Fibroblast of pulmonary artery (primary cell): ENCODE measurements around the gene MAMDC4.

ENCODE experiments used
- DNase-seq: peaks from one replicate; pipeline ENCODE4 v3.0.0-alpha.2; 2010; ENCODE audit warnings: low read depth
- H3K4me3 ChIP-seq: replicated peaks from 2 replicates; pipeline ENCODE4 v1.5.1; 2011; ENCODE audit warnings: low read depth, mild to moderate bottlenecking, control low read depth, low read length, moderate library complexity
- TF ChIP-seq, protein P1 (sequence below): IDR thresholded peaks from 2 replicates; pipeline ENCODE4 v1.5.1; 2011; ENCODE audit warnings: mild to moderate bottlenecking, control low read depth, low read length, inconsistent platforms; ENCODE audit errors: missing control alignments

MAMDC4 gene

DNA sequence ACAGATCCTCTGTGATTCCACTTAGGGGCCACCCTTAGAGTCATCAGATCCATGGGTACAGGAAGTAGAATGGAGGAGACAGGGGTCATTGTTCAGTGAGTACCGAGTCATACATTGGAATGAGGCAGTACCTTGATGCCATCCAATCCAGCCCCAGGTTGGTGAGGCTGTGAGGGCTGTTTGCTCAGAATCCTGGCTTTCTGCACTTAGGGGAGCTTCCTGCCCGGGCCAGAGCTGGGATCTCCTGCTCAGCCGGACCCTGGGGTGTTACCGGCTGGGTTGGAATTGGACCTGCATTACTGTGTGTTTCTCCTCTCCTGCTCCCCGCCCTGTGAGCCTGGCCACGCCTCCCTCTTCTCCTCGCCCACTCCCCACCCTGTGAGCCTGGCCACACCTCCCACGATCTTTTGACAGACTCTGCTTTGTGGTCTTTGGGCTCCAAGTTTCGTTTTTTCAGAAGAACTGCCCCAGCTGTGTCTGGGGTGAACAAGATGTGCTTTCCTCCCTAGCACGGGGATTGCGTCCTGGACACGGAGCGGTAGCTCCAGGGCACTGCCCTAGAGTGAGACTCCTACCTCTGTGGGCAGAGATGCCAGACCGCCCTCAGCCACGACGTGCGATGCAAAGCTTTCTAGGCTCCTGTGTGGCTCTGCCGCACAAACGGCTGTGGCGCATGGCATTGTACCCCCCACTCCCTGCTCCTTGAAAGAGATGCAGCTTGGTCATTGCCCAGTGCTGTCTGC is 49.5 kb downstream of the MAMDC4 start:
- peak; percentile 33 for DNase-seq
- TF ChIP-seq, protein P1, sequence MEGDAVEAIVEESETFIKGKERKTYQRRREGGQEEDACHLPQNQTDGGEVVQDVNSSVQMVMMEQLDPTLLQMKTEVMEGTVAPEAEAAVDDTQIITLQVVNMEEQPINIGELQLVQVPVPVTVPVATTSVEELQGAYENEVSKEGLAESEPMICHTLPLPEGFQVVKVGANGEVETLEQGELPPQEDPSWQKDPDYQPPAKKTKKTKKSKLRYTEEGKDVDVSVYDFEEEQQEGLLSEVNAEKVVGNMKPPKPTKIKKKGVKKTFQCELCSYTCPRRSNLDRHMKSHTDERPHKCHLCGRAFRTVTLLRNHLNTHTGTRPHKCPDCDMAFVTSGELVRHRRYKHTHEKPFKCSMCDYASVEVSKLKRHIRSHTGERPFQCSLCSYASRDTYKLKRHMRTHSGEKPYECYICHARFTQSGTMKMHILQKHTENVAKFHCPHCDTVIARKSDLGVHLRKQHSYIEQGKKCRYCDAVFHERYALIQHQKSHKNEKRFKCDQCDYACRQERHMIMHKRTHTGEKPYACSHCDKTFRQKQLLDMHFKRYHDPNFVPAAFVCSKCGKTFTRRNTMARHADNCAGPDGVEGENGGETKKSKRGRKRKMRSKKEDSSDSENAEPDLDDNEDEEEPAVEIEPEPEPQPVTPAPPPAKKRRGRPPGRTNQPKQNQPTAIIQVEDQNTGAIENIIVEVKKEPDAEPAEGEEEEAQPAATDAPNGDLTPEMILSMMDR: no peak
- H3K4me3 ChIP-seq: no peak overlapping the region

- TF ChIP-seq, protein P1: no peak
- no peak overlapping the region for H3K4me3 ChIP-seq
- DNase-seq: peak; percentile 61
Measured at GRCh38 chr9:136902259-136902821, 50.2 kb downstream of the MAMDC4 start.

GRCh38 chr9:136903041-136903554 is 51.0 kb downstream of the MAMDC4 start:
- no peak for DNase-seq
- H3K4me3 ChIP-seq: no peak overlapping the region
- TF ChIP-seq, protein P1: no peak

DNA sequence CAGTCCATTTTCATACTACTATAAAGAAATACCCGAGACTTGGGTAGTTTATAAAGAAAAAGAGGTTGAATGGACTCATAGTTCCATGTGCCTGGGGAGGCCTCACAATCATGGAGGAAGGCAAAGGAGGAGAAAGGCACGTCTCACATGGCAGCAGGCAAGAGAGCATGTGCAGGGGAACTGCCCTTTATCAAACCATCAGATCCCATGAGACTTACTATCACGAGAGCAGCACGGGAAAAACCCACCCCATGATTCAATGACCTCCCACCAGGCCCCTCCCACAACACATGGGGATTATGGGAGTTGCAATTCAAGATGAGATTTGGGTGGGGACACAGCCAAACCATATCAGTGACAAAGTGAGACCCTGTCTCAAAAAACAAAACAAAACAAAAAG is 54.1 kb downstream of the MAMDC4 start:
- no peak overlapping the region for H3K4me3 ChIP-seq
- DNase-seq: no peak
- TF ChIP-seq, protein P1: no peak

GRCh38 chr9:136907011-136907914 is 55.1 kb downstream of the MAMDC4 start:
- TF ChIP-seq, protein P1: no peak
- DNase-seq: no peak
- H3K4me3 ChIP-seq: no peak overlapping the region
